Measurements from ENCODE around the gene CFB.

The CFB gene

DNA sequence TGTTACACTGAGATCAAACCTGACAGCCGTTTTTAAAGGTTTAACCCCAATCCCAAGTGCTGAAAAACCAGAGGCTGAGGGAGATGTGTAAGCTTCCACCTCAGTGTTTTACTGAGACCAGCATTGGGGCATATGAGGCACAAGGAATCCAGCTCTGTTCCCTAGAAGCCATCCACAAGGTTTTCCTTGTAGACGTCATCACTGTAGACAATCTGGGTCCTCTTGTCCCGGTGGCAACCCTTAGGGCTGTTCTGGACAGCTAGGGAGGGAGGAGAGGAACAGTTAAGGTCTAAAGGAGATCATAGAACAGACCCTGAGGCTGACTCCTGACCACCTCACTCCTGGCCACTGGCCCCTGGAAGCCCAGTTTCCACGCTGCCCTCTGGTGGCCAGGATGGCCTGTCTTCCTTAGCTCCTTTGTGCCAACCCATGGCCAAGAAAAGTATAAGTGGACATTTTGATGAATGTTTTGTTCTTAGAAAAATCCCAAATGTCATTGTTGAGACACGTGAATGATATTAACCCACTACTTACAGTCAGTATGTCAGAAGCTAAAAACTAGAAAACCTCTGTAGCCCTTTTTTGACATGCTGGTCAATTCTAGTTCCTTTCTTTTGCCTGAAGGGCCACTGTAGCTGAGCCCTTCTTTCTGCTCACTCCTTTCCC is 6.4 kb downstream of the CFB start:
- Mint-ChIP-seq H3K27ac (no peak overlapping the region), H3K9me3 (no peaks in the 10 kb centered on the region), H3K4me1 (ENCODE audit: low read depth) (peaks cover 3% of the 10 kb centered on the region), H3K36me3 (ENCODE audit: low read depth) (peaks cover 42% of the 10 kb centered on the region), H3K4me3 (no peak overlapping the region), H3K27me3 (no peaks in the 10 kb centered on the region)

DNA sequence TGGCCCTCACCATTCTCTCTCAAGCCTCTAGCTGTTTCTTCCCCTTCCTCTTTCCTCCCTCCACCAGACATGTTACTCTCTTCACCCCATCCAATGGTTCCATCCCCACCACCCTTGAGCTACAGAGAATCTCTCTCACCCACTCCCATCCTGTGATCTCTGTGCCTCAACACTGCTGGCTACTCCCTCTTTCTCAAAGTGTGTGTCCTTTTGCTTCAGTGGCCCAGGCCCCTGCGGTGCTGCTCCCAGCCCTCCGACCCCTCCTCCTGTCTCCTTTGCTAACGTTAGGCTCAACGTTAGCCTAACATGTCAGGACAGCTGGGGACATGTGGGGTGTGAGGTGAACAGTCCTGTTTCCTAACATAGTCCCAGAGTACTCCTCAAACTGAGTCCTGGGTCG is 7.0 kb downstream of the CFB start:
- no peaks in the 10 kb centered on the region for H3K27me3 Mint-ChIP-seq
- H3K27ac Mint-ChIP-seq = no peak overlapping the region
- no peaks in the 10 kb centered on the region for H3K9me3 Mint-ChIP-seq
- H3K36me3 Mint-ChIP-seq (ENCODE audit: low read depth) = peaks cover 47% of the 10 kb centered on the region
- peaks cover 9% of the 10 kb centered on the region for H3K4me1 Mint-ChIP-seq (ENCODE audit: low read depth)
- no peak overlapping the region for H3K4me3 Mint-ChIP-seq

DNA sequence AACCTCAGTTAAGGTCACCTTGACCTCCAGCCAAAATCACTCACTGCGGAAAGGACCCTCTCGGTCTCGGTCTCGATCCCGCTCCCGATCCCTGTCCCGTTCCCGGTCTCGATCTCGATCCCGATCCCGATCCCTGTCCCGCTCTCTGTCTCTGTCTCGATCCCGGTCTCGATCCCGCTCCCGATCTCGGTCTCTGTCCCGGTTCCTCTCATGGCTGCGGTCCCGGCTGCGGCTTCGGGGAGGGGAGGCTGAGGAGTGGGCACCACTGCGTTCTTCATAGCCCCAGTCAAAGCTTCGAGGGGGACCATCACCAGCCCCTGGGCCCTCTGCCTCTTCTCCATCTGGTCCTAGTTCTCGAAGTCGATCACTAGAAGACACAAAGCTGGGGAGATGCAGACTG is 8.6 kb downstream of the CFB start:
- H3K36me3 Mint-ChIP-seq (ENCODE audit: low read depth) = peaks cover 47% of the 10 kb centered on the region
- H3K27me3 Mint-ChIP-seq = no peaks in the 10 kb centered on the region
- H3K27ac Mint-ChIP-seq = no peak overlapping the region
- H3K9me3 Mint-ChIP-seq = no peaks in the 10 kb centered on the region
- peaks cover 21% of the 10 kb centered on the region for H3K4me1 Mint-ChIP-seq (ENCODE audit: low read depth)
- H3K4me3 Mint-ChIP-seq = no peak overlapping the region

DNA sequence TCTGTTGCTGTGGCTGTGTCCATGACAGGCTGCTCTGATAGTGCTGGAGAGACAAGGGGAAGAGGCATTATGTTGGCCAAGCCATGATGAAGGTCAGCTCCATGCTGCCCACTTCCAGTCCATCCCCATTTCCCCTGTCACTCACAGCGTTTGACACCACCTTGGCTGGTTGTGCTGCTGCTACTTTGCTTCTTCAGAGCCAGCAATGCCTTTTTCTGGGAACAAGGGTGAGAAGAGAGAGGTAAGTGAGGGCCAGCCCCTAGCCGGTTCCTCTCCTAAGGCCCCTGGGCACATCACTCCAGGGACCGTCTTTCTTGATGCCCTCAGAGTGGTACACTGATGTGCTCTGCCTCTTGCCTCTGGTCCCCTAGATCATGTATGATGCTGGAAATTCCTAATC is 10.9 kb downstream of the CFB start:
- Mint-ChIP-seq H3K36me3 (ENCODE audit: low read depth) (peaks cover 64% of the 10 kb centered on the region), H3K27ac (no peak overlapping the region), H3K9me3 (no peaks in the 10 kb centered on the region), H3K4me1 (ENCODE audit: low read depth) (peaks cover 36% of the 10 kb centered on the region), H3K27me3 (no peaks in the 10 kb centered on the region), H3K4me3 (no peak overlapping the region)

DNA sequence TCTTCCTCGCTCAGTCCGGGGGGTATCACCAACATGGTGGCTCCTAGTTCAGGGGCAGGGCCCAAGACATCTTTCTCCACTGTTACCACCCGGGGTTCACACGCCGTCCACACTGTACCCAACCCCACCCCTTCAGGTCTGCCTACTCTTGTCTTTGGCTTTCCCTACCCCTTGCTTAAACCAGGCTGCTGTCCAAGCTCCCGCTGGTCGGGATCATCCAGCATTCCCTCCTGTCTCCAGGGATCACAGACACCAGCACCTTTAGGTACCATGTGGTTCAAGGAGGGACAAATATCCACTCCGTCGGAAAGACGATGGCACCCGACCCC is 12.5 kb downstream of the CFB start:
- Mint-ChIP-seq H3K9me3 (no peaks in the 10 kb centered on the region), H3K27ac (peak overlapping the region; percentile 96), H3K4me1 (ENCODE audit: low read depth) (peaks cover 36% of the 10 kb centered on the region), H3K36me3 (ENCODE audit: low read depth) (peaks cover 69% of the 10 kb centered on the region), H3K27me3 (no peaks in the 10 kb centered on the region), H3K4me3 (peak overlapping the region; percentile 99)

DNA sequence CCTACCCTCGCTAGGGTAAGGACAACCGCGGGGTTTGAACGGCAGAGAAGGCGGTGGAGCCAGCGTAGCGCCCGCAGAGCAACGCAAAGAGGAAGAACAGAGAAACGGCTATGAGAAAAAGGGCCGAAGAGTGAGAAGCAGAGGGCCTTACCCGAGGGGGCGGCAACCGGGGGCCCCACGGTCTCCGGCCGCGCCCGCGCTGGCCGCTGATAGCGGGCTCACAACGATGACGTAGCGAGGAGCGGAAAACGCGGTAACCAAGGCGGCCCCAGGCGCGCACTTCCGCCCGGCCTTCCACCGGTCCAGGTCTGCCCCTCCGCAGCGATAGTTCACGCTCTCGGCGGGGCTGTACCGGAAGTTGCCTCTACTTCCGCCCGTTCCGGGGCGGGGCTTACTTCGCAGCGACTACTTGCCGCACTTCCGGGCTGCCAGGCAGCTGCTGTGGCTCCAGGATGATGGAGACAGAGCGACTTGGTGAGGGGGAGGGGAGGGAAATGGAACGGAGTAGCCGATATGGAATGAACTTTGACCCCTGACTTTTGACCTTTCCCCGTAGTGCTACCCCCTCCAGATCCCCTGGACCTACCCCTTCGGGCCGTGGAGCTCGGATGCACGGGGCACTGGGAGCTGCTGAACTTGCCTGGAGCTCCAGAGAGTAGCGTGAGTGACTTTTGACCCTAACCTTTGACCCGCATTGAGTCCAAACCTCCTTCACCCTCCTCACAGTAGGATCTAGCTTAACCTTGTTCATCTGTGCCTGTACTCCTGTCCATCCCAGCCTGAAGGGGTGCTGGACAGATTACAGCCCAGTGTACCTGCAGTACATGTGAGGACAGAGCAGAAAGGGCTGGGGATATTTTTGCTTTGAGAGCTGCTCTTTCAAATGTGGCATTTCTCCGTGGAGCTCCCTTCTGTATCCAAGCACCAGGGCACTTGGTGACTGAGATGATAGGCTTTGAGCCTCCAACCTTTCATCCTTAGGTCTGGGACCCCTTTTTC is 13.1 kb downstream of the CFB start, which contains the start of the genes NELFE and SKIC2:
Gene NELFE (minus strand): TSS at position 231 of the 999 bp plus-strand sequence. CDS start 525 bp downstream, outside the sequence.
Gene SKIC2 (plus strand): TSS at position 435 of the 999 bp plus-strand sequence. CDS start 18 bp downstream, at position 453.
- Mint-ChIP-seq H3K27ac (peak within 1 kb of the TSS; percentile 98), H3K4me1 (ENCODE audit: low read depth) (peaks cover 36% of the 10 kb centered on the region), H3K27me3 (no peaks in the 10 kb centered on the region), H3K9me3 (no peaks in the 10 kb centered on the region), H3K36me3 (ENCODE audit: low read depth) (peaks cover 67% of the 10 kb centered on the region), H3K4me3 (peak within 1 kb of the TSS; percentile 99)

DNA sequence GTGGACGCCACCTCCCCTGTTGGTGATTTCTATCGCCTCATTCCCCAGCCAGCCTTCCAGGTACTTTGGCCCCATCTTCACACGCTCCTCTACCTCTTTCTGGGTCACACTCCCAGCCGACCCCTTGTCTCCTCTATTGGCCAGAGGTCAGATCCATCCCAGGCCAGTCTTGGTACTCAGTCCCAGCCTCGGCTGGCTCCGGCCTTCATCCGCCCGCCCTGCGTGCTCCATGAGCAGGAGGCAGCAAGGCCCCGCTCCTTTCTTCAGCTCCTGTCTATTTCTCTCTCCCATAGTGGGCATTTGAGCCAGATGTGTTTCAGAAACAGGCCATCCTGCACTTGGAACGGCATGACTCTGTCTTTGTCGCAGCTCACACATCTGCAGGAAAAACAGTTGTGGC is 15.7 kb downstream of the CFB start:
- Mint-ChIP-seq H3K36me3 (ENCODE audit: low read depth) (peaks cover 65% of the 10 kb centered on the region), H3K9me3 (no peaks in the 10 kb centered on the region), H3K27ac (peak overlapping the region; percentile 3), H3K4me1 (ENCODE audit: low read depth) (peaks cover 36% of the 10 kb centered on the region), H3K4me3 (no peak overlapping the region), H3K27me3 (no peaks in the 10 kb centered on the region)

DNA sequence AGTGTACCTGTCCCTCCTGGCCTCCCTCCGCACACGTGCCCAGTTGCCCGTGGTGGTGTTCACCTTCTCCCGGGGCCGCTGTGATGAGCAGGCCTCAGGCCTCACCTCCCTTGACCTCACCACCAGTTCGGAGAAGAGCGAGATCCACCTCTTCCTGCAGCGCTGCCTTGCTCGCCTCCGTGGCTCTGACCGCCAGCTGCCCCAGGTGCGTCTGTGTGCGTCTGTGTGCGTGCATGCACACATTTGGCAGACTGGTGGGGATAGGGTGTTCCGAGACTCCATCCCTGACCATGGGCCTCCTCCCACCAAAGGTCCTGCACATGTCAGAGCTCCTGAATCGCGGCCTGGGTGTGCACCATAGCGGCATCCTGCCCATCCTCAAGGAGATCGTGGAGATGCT is 18.0 kb downstream of the CFB start:
- Mint-ChIP-seq H3K36me3 (ENCODE audit: low read depth) (peaks cover 60% of the 10 kb centered on the region), H3K9me3 (no peaks in the 10 kb centered on the region), H3K27me3 (no peaks in the 10 kb centered on the region), H3K27ac (no peak overlapping the region), H3K4me3 (no peak overlapping the region), H3K4me1 (ENCODE audit: low read depth) (peaks cover 21% of the 10 kb centered on the region)

DNA sequence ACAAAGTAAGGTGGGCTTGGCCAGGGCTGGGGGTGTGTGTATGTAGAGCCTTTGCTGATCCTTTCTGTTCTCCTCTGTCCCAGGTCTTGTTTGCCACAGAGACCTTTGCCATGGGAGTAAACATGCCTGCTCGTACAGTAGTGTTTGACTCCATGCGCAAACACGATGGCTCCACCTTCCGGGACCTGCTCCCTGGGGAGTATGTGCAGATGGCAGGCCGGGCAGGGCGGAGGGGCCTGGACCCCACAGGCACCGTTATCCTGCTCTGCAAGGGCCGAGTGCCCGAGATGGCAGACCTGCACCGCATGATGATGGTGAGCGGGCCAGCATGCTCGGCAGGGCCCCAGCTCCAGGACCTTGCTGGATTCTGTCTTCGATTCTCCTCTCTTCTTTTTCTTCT is 19.8 kb downstream of the CFB start:
- Mint-ChIP-seq H3K9me3 (no peaks in the 10 kb centered on the region), H3K4me3 (no peak overlapping the region), H3K4me1 (ENCODE audit: low read depth) (peaks cover 16% of the 10 kb centered on the region), H3K27me3 (no peaks in the 10 kb centered on the region), H3K27ac (no peak overlapping the region), H3K36me3 (ENCODE audit: low read depth) (peaks cover 62% of the 10 kb centered on the region)

DNA sequence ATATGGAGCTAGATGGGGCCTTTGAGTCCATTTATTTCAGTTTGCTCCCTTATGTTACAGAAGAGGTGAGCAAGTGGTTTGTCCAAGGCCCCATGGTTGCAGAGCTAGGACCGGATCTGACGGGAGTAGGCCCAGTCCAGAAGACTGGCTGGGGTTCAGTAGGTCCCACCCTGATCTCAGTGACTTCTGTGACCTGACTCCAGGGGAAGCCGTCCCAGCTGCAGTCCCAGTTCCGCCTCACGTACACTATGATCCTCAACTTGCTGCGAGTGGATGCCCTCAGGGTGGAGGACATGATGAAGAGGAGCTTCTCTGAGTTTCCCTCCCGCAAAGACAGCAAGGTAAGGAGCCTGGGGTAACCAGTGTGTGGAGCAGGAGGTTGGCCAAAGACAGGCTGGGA is 20.6 kb downstream of the CFB start:
- H3K27me3 Mint-ChIP-seq = no peaks in the 10 kb centered on the region
- H3K4me3 Mint-ChIP-seq = no peak overlapping the region
- H3K27ac Mint-ChIP-seq = no peak overlapping the region
- H3K36me3 Mint-ChIP-seq (ENCODE audit: low read depth) = peaks cover 54% of the 10 kb centered on the region
- H3K4me1 Mint-ChIP-seq (ENCODE audit: low read depth) = peaks cover 18% of the 10 kb centered on the region
- no peaks in the 10 kb centered on the region for H3K9me3 Mint-ChIP-seq

DNA sequence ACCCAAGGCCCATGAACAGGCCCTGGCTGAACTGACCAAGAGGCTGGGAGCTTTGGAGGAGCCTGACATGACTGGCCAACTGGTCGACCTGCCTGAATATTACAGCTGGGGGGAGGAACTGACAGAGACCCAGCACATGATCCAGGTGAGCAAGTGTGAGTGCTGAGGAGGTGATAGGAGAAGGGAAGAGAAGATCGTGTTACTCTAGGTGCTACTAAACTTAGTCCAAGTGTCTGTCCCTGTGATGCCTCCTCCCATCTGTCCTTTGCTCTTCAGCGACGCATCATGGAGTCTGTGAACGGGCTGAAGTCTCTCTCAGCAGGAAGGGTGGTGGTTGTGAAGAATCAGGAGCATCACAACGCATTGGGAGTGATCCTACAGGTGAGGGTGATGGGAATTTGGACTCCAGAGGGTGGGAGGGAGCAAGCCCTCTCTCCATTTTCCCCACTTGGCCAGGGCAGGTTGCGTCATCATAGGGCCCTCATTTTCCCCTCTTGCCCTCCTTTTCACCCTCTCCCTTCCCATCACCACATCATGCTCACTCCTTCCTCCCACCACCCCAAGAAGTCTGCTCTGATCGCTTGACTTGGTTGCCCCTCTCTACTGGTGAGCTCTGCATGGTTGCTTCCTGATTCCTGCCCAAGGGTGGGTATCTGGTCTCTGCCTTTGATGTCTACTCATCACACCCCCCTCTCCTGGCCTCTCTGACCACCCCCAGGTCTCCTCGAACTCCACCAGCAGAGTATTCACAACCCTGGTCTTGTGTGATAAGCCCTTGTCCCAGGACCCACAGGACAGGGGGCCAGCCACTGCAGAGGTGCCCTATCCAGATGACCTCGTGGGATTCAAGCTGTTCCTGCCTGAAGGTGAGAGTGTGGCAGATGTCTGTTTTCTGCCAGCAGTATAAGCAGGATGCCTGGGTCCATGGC is 21.4 kb downstream of the CFB start:
- no peak overlapping the region for H3K27ac Mint-ChIP-seq
- peaks cover 47% of the 10 kb centered on the region for H3K36me3 Mint-ChIP-seq (ENCODE audit: low read depth)
- H3K9me3 Mint-ChIP-seq = no peaks in the 10 kb centered on the region
- no peak overlapping the region for H3K4me3 Mint-ChIP-seq
- H3K4me1 Mint-ChIP-seq (ENCODE audit: low read depth) = peaks cover 25% of the 10 kb centered on the region
- H3K27me3 Mint-ChIP-seq = no peaks in the 10 kb centered on the region

DNA sequence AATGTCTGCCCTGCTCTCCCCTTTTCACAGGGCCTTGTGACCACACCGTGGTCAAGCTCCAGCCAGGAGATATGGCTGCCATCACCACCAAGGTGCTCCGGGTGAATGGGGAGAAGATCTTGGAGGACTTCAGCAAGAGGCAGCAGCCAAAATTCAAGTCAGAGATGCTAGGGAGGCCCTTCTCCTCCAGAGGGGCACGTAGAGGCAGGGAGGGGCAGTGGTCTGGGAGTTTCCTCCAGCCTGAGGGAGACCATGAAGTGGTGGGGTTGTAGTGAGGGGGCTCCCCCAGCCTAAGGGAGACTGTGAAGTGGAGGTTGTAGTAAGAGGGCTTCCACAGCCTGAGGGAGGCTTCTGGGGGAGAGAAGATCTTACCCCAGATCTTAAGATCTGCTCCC is 22.0 kb downstream of the CFB start:
- Mint-ChIP-seq H3K27me3 (no peaks in the 10 kb centered on the region), H3K36me3 (ENCODE audit: low read depth) (peaks cover 41% of the 10 kb centered on the region), H3K27ac (no peak overlapping the region), H3K4me3 (no peak overlapping the region), H3K4me1 (ENCODE audit: low read depth) (peaks cover 30% of the 10 kb centered on the region), H3K9me3 (no peaks in the 10 kb centered on the region)

DNA sequence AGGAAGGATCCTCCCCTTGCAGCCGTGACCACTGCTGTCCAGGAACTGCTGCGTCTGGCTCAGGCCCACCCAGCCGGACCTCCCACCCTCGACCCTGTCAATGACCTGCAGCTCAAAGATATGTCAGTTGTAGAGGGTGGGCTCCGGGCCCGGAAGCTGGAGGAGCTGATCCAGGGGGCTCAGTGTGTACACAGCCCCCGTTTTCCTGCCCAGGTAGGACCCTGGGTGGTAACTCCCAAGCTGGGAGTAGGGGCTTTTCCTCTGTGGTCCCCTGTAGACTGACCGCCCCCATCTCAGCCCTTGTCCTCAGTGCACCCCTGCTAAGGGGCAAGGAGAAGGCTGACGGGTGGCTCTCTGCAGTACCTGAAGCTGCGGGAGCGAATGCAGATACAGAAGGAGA is 22.4 kb downstream of the CFB start:
- Mint-ChIP-seq H3K9me3 (no peaks in the 10 kb centered on the region), H3K36me3 (ENCODE audit: low read depth) (peaks cover 40% of the 10 kb centered on the region), H3K4me1 (ENCODE audit: low read depth) (peaks cover 34% of the 10 kb centered on the region), H3K4me3 (no peak overlapping the region), H3K27ac (no peak overlapping the region), H3K27me3 (no peaks in the 10 kb centered on the region)

DNA sequence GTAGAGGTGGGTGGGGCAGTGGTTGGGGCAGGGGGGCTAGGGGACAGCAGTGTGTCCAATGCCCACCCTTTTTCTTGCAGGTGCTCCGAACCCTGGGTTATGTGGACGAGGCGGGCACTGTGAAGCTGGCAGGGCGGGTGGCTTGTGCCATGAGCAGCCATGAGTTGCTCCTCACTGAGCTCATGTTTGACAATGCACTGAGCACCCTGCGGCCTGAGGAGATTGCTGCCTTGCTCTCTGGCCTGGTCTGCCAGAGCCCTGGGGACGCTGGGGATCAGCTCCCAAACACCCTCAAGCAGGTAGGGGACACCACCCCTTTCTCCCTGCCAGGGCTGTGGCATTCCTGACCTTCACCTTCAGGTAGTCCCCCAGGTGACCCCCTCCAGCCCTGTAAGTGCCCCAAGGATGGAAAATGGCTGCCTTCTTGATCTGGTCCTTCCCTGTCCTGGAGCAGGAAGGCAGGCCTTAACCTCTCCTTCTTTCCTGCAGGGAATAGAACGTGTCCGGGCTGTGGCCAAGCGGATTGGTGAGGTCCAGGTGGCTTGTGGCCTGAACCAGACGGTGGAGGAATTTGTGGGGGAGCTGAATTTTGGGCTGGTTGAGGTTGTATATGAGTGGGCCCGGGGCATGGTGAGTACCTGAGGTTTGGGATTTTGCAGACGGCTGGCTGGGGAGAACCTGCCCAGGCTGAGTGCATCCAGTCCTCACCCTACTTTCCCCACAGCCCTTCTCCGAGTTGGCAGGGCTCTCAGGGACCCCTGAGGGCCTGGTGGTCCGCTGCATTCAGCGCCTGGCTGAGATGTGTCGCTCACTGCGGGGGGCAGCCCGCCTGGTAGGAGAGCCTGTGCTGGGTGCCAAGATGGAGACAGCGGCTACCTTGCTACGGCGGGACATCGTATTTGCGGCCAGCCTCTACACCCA is 23.2 kb downstream of the CFB start:
- no peaks in the 10 kb centered on the region for H3K27me3 Mint-ChIP-seq
- no peaks in the 10 kb centered on the region for H3K9me3 Mint-ChIP-seq
- H3K4me3 Mint-ChIP-seq = no peak overlapping the region
- H3K4me1 Mint-ChIP-seq (ENCODE audit: low read depth) = peaks cover 41% of the 10 kb centered on the region
- H3K36me3 Mint-ChIP-seq (ENCODE audit: low read depth) = peaks cover 40% of the 10 kb centered on the region
- peak overlapping the region; percentile 41 for H3K27ac Mint-ChIP-seq
